ENCODE results near the gene EXOC4.

DNA sequence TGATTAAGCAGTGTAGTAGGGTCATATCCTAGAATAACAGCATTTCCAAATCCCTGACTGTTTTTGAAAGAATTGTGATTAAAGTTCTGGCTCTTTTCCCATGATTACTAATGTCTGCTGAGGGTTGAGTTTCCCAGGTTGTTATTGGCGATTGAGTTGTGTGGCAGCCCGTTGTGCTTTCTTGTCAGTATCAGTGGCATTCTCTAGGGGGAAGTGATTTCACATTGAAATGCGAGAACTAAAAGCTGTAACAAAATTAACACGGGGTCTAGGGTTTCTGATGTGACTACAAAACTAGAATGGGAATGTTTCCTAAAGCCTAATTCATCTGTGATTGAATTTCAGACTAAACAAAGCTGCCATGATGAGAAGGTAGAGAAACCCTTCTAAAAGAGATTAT lies 349.4 kb downstream of the EXOC4 start:
- TF ChIP-seq POLR2A (IDR thresholded peaks at IDR 0.05) (no peak), POLR2AphosphoS5 (IDR thresholded peaks at IDR 0.05) (no peak)
